ENCODE data around the gene WEE1. TPM values are rescaled to one million over a fixed set of nuclear protein-coding genes. Genes with fewer than 3 reads are reported as not detected.

The WEE1 gene
- total and polyA plus RNA-seq, 3 experiments from 2014 or later: 8.1 to 49.8 (median 46.9) TPM

GRCh38 chr11:9629064-9629463 lies 55.6 kb downstream of the WEE1 start:
- ChIA-PET CTCF (interaction anchor here (0.9 to 1.4 kb wide), 2 partner anchors 15 to 16 kb away, joined by 3 read pairs; no protein-coding TSS in a partner anchor), POLR2A (interaction anchor here (0.5 kb wide), 1 partner anchor 369 kb away, joined by 3 read pairs; no protein-coding TSS in a partner anchor)
- no peaks in the 10 kb centered on the region for H3K36me3 ChIP-seq (ENCODE audit: insufficient read depth, low read length)
- no peak overlapping the region for H3K4me3 ChIP-seq (ENCODE audit: low read length)
- H3K27ac ChIP-seq (ENCODE audit: low read depth, low read length): no peak overlapping the region
- H3K36me3 Mint-ChIP-seq: no peaks in the 10 kb centered on the region
- no peaks in the 10 kb centered on the region for H3K9me3 ChIP-seq (ENCODE audit: low read length)
- no peak overlapping the region for H3K4me3 Mint-ChIP-seq
- H3K9me3 Mint-ChIP-seq: peaks cover 0 to 5% (median 3%) of the 10 kb centered on the region in 5 donors
- no peaks in the 10 kb centered on the region for H3K27me3 ChIP-seq (ENCODE audit: insufficient read depth, low read length, poor library complexity, severe bottlenecking)
- no peak overlapping the region for H3K27ac Mint-ChIP-seq
- H3K4me1 Mint-ChIP-seq: no peaks in the 10 kb centered on the region
- DNase-seq: no peak
- peaks cover 5 to 13% of the 10 kb centered on the region in 2 donors for H3K27me3 Mint-ChIP-seq
- no peaks in the 10 kb centered on the region for H3K4me1 ChIP-seq (ENCODE audit: insufficient read depth, low read length)

GRCh38 chr11:9633679-9634078 lies 60.2 kb downstream of the WEE1 start:
- Histone ChIP-seq H3K4me3 (ENCODE audit: low read length) (no peak overlapping the region), H3K27ac (ENCODE audit: low read depth, low read length) (no peak overlapping the region), H3K9me3 (ENCODE audit: low read length) (no peaks in the 10 kb centered on the region), H3K27me3 (ENCODE audit: insufficient read depth, low read length, poor library complexity, severe bottlenecking) (no peaks in the 10 kb centered on the region), H3K4me1 (ENCODE audit: insufficient read depth, low read length) (no peaks in the 10 kb centered on the region), H3K36me3 (ENCODE audit: insufficient read depth, low read length) (no peaks in the 10 kb centered on the region)
- peaks cover 7% of the 10 kb centered on the region in 2 donors for H3K27me3 Mint-ChIP-seq
- no peak overlapping the region for H3K27ac Mint-ChIP-seq
- ChIA-PET POLR2A (no interaction called here), CTCF (interaction anchor here (0.9 to 1.7 kb wide), 3 partner anchors 18 to 99 kb away, joined by 3 to 4 read pairs (median 3); no protein-coding TSS in a partner anchor)
- no peaks in the 10 kb centered on the region for H3K36me3 Mint-ChIP-seq
- no peak overlapping the region for H3K4me3 Mint-ChIP-seq
- H3K9me3 Mint-ChIP-seq: peaks cover 0 to 6% (median 3%) of the 10 kb centered on the region in 5 donors
- DNase-seq: no peak
- no peaks in the 10 kb centered on the region for H3K4me1 Mint-ChIP-seq

GRCh38 chr11:9636691-9637090 lies 63.2 kb downstream of the WEE1 start:
- ChIA-PET CTCF (interaction anchor here (1.0 kb wide), 1 partner anchor 28 kb away, joined by 3 read pairs; no protein-coding TSS in a partner anchor), POLR2A (no interaction called here)
- Mint-ChIP-seq H3K27me3 (peaks cover 4 to 7% of the 10 kb centered on the region in 2 donors), H3K36me3 (no peaks in the 10 kb centered on the region), H3K9me3 (peaks cover 0 to 6% (median 3%) of the 10 kb centered on the region in 5 donors), H3K4me1 (no peaks in the 10 kb centered on the region), H3K27ac (peak overlapping the region in 2 of 8 donors; percentile 42 to 50), H3K4me3 (no peak overlapping the region)
- no peak overlapping the region for H3K27ac ChIP-seq (ENCODE audit: low read depth, low read length)
- H3K36me3 ChIP-seq (ENCODE audit: insufficient read depth, low read length): no peaks in the 10 kb centered on the region
- no peak for DNase-seq
- H3K4me1 ChIP-seq (ENCODE audit: insufficient read depth, low read length): no peaks in the 10 kb centered on the region
- no peaks in the 10 kb centered on the region for H3K27me3 ChIP-seq (ENCODE audit: insufficient read depth, low read length, poor library complexity, severe bottlenecking)
- H3K9me3 ChIP-seq (ENCODE audit: low read length): no peaks in the 10 kb centered on the region
- H3K4me3 ChIP-seq (ENCODE audit: low read length): no peak overlapping the region

- Histone ChIP-seq H3K36me3 (ENCODE audit: insufficient read depth, low read length) (no peaks in the 10 kb centered on the region), H3K27ac (ENCODE audit: low read depth, low read length) (no peak overlapping the region), H3K4me1 (ENCODE audit: insufficient read depth, low read length) (no peaks in the 10 kb centered on the region), H3K4me3 (ENCODE audit: low read length) (no peak overlapping the region), H3K9me3 (ENCODE audit: low read length) (no peaks in the 10 kb centered on the region), H3K27me3 (ENCODE audit: insufficient read depth, low read length, poor library complexity, severe bottlenecking) (no peaks in the 10 kb centered on the region)
- H3K27ac Mint-ChIP-seq: no peak overlapping the region
- peaks cover 0 to 2% (median 0%) of the 10 kb centered on the region in 5 donors for H3K9me3 Mint-ChIP-seq
- H3K4me1 Mint-ChIP-seq: no peaks in the 10 kb centered on the region
- CTCF ChIA-PET: no interaction called here
- H3K27me3 Mint-ChIP-seq: peaks cover 7 to 11% of the 10 kb centered on the region in 2 donors
- POLR2A ChIA-PET: no interaction called here
- no peak for DNase-seq
- H3K4me3 Mint-ChIP-seq: no peak overlapping the region
- H3K36me3 Mint-ChIP-seq: no peaks in the 10 kb centered on the region
Measured at GRCh38 chr11:9639099-9639498, 65.6 kb downstream of the WEE1 start.

Other genes starting within 250 kb of the WEE1 start
- gene IPO7, start 189.0 kb upstream of the WEE1 start, total RNA-seq: 100 to 1,000 TPM; 150 to 169 TPM
- gene IPO7, start 189.0 kb upstream of the WEE1 start, polyA plus RNA-seq: 3.6 TPM
- 10 to 100 TPM; 33.0 to 39.8 TPM for gene ZNF143, start 112.7 kb upstream of the WEE1 start, total RNA-seq
- 33.3 TPM for gene ZNF143, start 112.7 kb upstream of the WEE1 start, polyA plus RNA-seq
- 1 to 10 TPM; 7.8 TPM for gene SWAP70, start 90.4 kb downstream of the WEE1 start, total RNA-seq
- 5.8 TPM for gene SWAP70, start 90.4 kb downstream of the WEE1 start, polyA plus RNA-seq